HG03575 (cell line): Measurements from ENCODE around the gene LAYN.

ENCODE experiments used
- ATAC-seq: cut with Tn5 transposase; IDR thresholded peaks from one replicate; pipeline ENCODE4 v1.9.1; 2021; ENCODE audit not compliant: unreplicated experiment, insufficient number of reproducible peaks, low FRiP score; ENCODE audit errors: extremely low read depth

The LAYN gene, protein sequence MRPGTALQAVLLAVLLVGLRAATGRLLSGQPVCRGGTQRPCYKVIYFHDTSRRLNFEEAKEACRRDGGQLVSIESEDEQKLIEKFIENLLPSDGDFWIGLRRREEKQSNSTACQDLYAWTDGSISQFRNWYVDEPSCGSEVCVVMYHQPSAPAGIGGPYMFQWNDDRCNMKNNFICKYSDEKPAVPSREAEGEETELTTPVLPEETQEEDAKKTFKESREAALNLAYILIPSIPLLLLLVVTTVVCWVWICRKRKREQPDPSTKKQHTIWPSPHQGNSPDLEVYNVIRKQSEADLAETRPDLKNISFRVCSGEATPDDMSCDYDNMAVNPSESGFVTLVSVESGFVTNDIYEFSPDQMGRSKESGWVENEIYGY

DNA sequence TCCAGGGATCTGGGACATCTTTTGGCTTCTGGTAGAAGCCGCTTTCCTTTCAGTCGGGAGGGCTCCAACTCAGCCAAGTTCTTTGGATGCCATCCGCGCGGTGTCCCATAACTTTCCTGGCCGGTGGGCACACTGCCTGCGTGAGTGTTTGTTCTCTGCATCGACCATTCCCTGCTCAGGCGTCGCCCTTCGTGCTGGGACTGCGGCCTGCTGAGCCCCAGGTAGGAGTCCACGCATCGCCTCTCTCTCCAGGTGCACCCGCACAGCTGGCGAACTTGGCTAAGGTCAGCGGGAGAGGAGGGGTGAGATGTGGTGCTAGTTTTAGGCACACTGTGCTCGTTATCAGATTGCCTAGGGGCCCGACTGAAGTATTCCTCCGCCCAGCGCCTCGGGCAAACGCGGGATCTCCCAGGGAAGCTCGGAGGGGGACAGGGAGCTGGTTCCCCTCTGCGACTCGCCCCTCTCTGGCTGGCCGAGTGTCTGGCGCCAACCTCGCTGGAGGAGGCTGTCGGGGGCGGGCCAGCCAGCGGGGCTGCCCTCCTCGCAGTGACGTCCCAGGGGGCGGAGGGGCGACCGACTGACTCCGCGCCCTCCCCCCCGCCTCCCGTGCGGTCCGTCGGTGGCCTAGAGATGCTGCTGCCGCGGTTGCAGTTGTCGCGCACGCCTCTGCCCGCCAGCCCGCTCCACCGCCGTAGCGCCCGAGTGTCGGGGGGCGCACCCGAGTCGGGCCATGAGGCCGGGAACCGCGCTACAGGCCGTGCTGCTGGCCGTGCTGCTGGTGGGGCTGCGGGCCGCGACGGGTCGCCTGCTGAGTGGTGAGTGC, at the start of gene LAYN:
Gene LAYN, plus strand, starts transcription at position 607 of the 823 bp plus-strand sequence. Its CDS starts 124 bp downstream, at position 731.
- no peak for ATAC-seq

DNA sequence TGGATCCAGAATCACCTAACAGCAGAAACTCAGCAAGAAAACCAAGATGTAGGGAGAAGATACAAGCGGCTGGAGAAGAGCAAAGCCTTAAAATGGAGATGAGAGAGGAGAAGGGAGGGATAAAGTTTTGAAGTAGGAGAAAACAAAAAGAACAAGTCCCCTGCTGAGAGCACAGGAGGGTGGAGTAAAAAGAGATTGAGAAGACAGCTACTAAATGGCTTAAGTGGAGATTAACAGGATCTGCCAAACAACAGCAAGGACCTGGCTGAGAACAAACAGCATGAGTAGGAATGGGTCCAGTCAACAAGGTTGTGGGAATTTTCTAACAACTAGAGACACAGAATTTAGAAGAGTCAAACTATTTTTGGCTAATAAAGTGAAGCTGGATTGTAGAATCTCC, 46.5 kb upstream of the LAYN start:
- no peak for ATAC-seq

DNA sequence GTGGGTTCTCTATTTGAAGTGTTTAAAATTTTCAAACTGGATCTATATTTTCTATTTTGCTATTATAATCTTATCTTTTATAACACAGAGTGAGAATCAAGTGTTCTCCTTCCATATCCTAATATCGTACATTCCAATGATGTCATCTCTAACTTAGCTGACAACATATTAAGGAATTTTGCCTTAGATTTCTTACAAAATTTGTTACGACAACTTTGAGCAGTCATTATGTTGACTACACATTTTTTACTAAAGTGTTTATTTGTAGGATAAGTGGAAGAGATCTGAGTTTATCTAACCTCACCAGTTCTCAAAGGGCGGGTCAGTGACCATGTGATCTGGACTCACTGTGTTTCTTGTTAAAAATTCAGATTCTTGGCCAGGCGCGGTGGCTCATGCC, 41.0 kb upstream of the LAYN start:
- ATAC-seq, result no peak

DNA sequence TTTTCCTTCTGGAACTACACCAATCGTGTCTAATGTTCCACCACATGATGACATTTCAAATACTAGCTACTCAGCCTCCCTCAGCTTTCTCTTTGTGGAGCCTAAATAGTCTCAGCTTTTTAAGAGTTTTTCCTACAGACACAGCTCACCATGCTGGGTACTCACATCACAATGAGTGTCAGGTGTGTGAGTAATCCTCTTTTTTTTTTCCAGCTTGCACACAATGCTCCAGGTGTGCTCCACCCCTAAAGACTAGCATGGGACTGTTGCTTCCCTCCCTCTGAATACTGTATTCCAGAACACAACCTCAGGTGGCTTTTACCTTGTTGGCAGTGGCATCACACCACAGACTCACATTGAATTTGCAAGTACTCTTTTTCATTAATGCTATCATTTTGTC, 40.0 kb upstream of the LAYN start:
- no peak for ATAC-seq

DNA sequence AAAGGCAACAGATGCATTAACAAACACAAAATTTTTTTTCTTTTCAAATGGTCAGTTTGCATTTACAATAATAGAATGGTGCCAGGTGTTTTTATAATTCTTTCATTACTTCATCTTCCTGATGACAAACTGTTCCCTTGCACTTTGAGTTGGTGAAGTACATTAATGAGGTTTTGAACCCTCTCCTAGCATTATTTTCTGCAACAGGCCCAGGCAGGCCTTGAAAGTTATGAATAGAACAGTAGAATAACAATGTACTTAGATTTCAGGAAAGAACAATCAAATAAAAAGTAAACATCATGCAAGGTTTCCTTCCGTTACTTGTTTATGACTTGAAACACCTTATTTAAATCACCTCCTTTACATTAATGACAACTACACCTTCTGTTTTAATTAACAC, 37.9 kb upstream of the LAYN start:
- no peak for ATAC-seq

- no peak for ATAC-seq
Observed at GRCh38 chr11:111510311-111510710, 30.2 kb upstream of the LAYN start.

DNA sequence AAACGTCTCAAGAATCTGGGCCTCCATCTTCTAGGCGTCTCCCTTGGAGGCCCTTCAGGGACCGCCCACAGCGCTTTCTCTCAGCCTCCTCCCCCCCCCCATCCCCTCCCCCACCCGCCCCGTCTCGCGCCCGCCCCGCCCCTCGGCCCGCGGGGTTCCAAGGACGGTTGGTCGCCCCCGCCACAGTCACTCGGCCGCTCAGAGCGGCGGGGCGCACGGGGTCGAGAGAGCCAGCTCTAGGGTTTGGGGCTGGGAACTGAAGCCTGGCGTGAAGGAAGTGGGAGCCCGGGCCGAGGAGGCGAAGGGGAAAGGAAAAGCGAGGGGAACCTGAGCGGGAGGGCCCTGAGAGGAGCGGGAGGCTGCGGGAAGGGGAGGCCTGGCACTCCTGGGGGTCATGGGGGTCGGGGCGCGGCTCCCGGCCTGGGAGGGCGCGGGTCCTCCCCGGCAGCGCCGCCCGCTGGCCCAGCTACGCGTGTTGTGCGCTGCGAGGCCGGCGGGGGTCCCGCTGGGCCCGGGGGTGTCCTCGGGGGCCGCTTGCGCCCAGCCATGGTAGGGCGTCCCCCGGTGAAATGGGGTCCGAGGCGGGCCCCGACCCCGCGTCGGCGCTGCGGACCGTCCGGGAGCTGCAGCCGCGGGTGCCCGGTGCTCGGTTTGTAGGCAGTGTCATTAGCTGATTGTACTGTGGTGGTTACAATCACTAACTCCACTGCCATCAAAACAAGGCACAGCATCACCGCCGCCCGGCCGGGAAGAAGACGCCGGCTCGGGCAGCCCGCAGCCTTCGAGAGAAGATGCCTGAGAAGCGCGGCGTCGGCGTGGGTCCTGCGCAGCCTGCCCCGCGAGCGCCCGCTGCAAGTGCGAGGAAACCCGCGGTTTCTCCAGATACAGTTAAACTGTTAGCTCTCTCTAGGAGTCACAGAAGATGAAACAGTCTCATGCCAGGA, 28.0 kb upstream of the LAYN start, which contains the start of gene BTG4:
Gene BTG4, minus strand, starts transcription at position 91 of the 944 bp plus-strand sequence. CDS start 13,610 bp downstream, outside the sequence.
- ATAC-seq, result no peak

DNA sequence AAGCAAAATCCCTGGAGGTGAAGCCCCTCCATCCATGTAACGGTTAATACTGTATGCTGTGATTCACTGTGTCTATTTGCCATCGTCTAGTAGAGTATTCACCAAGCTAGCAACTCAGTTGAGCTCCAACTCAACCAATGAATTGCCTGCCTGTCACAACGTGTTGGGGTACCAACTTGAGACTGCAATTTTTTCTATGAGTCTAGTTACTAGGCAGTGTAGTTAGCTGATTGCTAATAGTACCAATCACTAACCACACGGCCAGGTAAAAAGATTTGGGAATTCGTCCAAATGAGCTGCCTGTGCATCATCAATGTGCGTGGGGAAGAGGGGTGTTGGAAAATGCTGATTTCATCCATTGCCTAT, 27.3 kb upstream of the LAYN start:
- no peak for ATAC-seq

- ATAC-seq, result no peak
Observed at GRCh38 chr11:111514216-111515031, 26.1 kb upstream of the LAYN start, which contains the start of gene HOATZ. Gene HOATZ, plus strand, starts transcription at chr11:111514778. Its CDS starts 7 bp downstream, at chr11:111514785.

DNA sequence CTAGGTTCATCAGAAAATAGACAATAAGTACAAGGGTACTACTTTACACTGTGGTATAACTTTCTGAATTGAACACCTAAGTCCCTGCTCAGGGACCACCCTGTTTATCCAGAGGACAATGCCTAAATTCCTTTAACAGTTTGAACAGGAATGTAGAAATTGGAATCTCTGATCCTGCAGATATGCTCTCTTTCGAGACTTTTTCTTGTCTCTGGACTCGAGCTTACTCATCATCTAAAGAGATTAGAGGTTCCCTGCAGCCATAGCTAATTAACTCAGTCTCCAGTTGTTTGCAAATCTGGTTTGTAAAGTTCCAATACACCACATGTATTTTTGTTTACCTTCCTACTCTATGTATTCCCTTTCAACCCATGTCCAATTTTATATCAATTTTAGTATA, 24.9 kb upstream of the LAYN start:
- ATAC-seq, result no peak

DNA sequence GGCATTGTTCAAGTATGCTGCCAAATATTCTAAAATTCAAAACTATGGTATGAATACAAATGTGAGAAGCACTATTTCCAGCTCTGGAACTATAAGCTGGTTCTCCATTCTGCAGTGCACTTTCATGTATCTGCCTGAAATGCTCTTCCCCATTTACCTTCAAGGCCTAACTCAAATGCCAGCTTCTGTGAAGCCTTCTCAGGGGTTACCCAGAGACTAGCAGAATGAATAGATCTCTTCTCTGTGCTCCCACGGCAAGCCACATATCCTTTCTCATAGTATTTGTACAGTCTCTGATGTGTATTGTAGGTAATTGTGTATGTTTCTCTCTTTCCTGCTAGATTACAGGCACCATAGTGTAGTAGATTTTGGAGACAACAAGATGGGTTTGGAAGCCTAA, 21.9 kb upstream of the LAYN start:
- ATAC-seq, result no peak

DNA sequence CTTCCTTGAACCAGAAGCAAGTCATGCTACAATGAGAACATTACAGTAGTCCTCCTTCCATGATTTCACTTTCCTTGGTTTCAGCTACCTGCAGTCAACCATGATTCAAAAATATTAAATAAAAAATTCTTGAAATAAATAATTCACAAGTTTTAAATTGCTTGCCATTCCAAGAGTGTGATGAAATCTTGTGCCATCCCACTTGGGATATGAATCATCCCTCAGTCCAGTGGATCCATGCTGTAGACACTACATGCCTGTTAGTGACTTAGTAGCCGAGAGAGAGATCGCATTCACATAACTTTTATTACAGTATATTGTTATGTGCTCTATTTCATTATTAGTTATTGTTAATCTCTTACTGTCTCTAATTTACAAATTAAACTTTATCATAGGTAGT, 20.0 kb upstream of the LAYN start:
- no peak for ATAC-seq

DNA sequence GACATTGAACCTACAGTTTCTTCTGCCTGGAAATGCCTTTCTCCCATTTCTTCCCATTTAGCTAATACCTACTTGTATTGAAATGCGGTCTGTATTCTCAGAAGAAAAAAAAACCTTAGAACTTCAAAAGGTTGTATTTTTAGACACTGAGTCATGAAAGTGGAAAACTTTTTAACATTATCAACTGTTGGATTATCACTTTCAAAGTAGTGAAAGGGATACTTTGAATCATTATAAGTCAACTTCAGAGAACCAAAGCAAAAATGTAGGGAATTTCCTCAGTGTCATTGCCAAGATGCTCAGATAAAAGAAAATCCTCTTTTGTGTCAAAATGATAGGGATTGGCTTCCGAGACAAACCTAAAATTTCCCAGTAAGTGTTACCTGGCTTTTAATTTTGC, 19.4 kb upstream of the LAYN start:
- no peak for ATAC-seq

- ATAC-seq, result no peak
Observed at GRCh38 chr11:111522426-111522825, 18.1 kb upstream of the LAYN start.

DNA sequence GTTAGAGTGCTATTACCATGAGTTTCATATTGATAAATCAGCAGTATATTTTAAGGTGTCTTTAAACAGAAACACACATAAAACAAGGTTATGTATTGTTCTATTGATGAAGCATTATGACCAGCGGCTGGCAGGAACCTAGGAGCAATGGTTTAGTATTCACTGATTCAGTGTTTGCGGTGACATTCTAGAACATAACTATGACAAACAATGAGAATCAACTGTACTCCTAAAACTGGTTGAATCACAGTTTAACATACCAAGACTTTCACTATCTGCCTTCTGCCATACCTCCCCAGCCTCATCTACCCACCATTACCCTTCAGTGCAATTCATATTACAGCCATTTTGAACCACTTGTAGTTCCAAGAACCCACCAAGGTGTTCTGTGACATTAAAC, 17.2 kb upstream of the LAYN start:
- ATAC-seq, result no peak

DNA sequence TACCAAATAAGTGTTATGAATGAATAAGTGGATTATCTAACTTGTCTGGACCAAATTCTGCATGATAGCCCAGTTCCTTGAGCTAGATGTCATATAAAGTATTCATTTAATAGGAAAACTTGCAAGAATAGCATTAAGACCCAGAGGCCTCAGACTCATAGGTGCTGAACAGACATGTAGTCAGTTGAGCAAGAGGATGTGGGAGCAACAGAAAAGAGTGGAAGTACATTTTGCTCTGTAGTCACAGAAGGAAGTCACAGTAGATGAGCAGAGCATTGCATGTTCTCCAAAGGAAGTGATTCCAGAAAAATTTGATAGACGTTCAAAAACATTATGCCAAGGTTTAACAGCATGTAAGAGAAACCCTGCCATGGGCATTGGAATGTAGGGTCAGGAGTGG, 16.5 kb upstream of the LAYN start:
- ATAC-seq, result no peak

GRCh38 chr11:111525456-111525855, 15.1 kb upstream of the LAYN start:
- ATAC-seq, result no peak

DNA sequence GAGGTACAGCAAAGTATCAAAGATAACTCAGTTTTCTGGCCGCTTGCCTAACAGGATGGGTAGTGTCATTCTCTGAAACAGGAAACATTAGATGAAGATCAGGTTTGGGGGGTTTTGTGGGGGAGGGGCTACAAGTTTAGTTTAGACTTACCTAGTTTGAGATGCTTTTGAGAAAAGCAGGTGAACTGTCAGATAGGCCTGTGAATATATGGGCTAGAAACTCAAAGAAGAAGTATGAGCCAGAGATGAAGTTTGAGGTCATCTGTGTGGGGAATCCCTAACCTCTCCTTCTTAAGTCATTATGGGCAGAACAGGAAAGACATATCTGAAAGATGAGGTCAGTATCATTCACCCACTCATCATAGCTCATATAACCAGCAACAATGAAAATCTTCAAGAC, 14.0 kb upstream of the LAYN start:
- no peak for ATAC-seq
